Suprapubic skin (tissue), 4 donors: Measurements from ENCODE around the gene AQP5. TPM values are rescaled to one million over a fixed set of nuclear protein-coding genes. Genes with fewer than 3 reads are reported as not detected.
"Not testable (repeated sequence)": the region's sequence is repeated elsewhere in the genome, so short reads cannot be mapped to it uniquely, and the experiment has no call there.

ENCODE experiments used
- DNase-seq, 2 donors: peaks; one replicate each; pipeline ENCODE4 v3.0.0-alpha.2; 2019; ENCODE audit warnings: low spot score in 2 of 2
- H3K27ac ChIP-seq: fragments of 200-600 bp; sonication (generic); one replicate; pipeline ENCODE4 v1.5.1; 2019
- H3K27me3 ChIP-seq: fragments of 200-600 bp; sonication (generic); one replicate; pipeline ENCODE4 v1.5.1; 2019
- H3K36me3 ChIP-seq: fragments of 200-600 bp; sonication (generic); one replicate; pipeline ENCODE4 v1.5.1; 2019
- H3K4me1 ChIP-seq: fragments of 200-600 bp; sonication (generic); one replicate; pipeline ENCODE4 v1.5.1; 2019
- H3K4me3 ChIP-seq: fragments of 200-600 bp; sonication (generic); one replicate; pipeline ENCODE4 v1.5.1; 2019; ENCODE audit warnings: mild to moderate bottlenecking
- H3K9me3 ChIP-seq: fragments of 200-600 bp; sonication (generic); one replicate; pipeline ENCODE4 v1.5.1; 2019
- EP300 ChIP-seq: sonication (generic); formaldehyde crosslinking; IDR thresholded peaks from one replicate; pipeline ENCODE4 v1.6.1; 2017; ENCODE audit warnings: antibody characterized with exemption
- POLR2A ChIP-seq, 2 donors: fragments of 450-650 bp; IDR thresholded peaks; one replicate each; pipeline ENCODE4 v1.6.1; 2017; ENCODE audit warnings: antibody characterized with exemption in 2 of 2, mild to moderate bottlenecking in 2 of 2, moderate library complexity in 2 of 2
- POLR2AphosphoS5 ChIP-seq, 3 donors: sonication (generic); formaldehyde crosslinking; IDR thresholded peaks; one replicate each; pipeline ENCODE4 v1.6.1; 2017; ENCODE audit warnings: antibody characterized with exemption in 3 of 3
- WGBS: methylation state at CpG from one replicate; pipeline ENCODE4 v1.1.5; 2018; 5-methylcytosine and 5-hydroxymethylcytosine counted together
- total RNA-seq, 4 donors: library from RNA; depleted of rRNA; stranded (reverse); fragments of >200 nt; gene quantifications; one replicate each; pipeline ENCODE4 v1.1.0, GENCODE V29; 2016
- TF ChIP-seq, protein P1 (sequence below), 2 donors: fragments of 200-600 bp in 1 of 2; fragments of 450-650 bp in 1 of 2; sonication (generic) in 1 of 2; IDR thresholded peaks; one replicate each; pipeline ENCODE4 v1.5.1; 2016 to 2019; ENCODE audit warnings: antibody characterized with exemption in 2 of 2, mild to moderate bottlenecking in 1 of 2, moderate library complexity in 1 of 2

Gene AQP5
- total RNA-seq, 4 donors from 2014 or later = 128 to 258 (median 196) TPM

DNA sequence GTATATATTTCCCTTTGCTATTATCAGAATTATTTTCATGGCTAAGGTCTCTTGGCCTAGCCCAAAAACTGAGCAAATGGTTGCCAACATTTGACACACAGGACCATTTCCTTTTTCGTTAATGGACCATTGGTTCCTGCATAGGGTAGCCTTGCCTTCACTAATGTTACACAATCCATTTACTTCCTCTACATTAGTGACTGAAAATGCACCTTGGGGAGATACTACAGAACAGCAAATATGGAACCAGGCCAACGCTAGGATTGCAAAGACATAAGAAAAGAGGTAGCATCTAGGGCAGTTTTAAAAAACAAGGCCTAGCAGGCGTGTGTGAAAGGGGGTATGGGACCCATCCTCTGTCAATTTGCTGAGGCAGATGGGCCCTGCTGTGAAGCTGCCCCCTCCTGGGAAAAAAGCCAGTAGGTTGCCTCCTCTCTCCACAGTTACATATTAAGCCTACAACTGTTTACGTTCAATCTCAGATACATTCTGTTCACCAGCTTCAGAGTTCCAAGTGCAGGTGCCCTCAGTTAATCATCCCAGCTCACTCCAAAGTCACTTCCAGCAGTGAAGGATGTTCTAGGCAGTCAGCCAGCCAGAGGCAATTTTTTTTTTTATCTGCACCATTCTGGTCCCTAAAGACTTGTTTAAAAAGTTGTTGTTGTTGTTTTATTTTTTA, 26.1 kb downstream of the AQP5 start:
- no peak overlapping the region for H3K27ac ChIP-seq
- H3K9me3 ChIP-seq = no peaks in the 10 kb centered on the region
- TF ChIP-seq, protein P1, sequence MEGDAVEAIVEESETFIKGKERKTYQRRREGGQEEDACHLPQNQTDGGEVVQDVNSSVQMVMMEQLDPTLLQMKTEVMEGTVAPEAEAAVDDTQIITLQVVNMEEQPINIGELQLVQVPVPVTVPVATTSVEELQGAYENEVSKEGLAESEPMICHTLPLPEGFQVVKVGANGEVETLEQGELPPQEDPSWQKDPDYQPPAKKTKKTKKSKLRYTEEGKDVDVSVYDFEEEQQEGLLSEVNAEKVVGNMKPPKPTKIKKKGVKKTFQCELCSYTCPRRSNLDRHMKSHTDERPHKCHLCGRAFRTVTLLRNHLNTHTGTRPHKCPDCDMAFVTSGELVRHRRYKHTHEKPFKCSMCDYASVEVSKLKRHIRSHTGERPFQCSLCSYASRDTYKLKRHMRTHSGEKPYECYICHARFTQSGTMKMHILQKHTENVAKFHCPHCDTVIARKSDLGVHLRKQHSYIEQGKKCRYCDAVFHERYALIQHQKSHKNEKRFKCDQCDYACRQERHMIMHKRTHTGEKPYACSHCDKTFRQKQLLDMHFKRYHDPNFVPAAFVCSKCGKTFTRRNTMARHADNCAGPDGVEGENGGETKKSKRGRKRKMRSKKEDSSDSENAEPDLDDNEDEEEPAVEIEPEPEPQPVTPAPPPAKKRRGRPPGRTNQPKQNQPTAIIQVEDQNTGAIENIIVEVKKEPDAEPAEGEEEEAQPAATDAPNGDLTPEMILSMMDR (IDR thresholded peaks at IDR 0.05) = no peak
- TF ChIP-seq POLR2A (IDR thresholded peaks at IDR 0.05) = no peak
- no peak for TF ChIP-seq POLR2AphosphoS5 (IDR thresholded peaks at IDR 0.05)
- no peak for TF ChIP-seq EP300
- H3K27me3 ChIP-seq = no peaks in the 10 kb centered on the region
- H3K4me1 ChIP-seq = peaks cover 11% of the 10 kb centered on the region
- H3K4me3 ChIP-seq = no peak overlapping the region
- DNase-seq = no peak
- WGBS = 80% methylated on average over 4 of the region's 4 CpGs
- peaks cover 16% of the 10 kb centered on the region for H3K36me3 ChIP-seq

DNA sequence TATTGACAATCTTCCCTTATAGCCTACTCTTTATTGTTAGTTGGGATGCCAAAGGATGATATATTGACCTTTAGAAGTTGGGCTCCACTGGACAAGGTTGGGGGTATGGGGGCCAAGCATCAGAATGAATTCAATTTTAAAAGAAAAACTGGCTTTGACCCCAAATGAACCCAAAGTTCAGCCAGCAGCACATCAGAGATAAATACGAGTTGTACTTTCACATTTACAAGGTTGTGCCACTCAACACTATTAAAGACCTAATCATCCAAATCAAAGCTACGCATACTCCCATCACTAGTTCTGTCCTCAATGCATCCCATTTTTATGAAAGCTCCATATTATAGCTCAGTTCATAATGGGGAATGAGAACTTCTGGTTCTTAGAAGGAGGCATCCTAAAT, 27.7 kb downstream of the AQP5 start:
- H3K4me1 ChIP-seq, DNase-seq, H3K9me3 ChIP-seq, H3K27ac ChIP-seq, H3K27me3 ChIP-seq, H3K4me3 ChIP-seq: not testable (repeated sequence)
- H3K36me3 ChIP-seq = peaks cover 33% of the 10 kb centered on the region
- 98% methylated on average over 2 of the region's 2 CpGs for WGBS

DNA sequence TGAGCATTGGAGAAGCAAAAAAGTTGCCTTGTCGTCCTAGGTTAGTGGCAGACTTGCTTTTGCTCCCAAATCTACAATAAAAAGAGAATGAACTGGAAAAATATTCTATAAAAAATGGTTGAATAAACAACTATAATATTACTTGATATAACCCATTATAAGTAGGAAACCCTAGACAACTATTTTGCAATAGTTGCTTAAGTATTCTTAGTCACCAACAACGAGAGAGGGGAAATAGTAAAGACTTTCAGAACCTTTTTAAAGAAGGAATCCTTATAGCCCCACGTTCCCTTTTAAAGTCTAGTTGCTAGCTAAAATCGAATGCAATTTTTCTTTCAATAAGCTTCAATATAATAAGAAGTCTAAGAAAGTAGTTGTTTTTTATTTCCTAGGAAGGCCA, 28.6 kb downstream of the AQP5 start:
- H3K4me3 ChIP-seq = no peak overlapping the region
- H3K9me3 ChIP-seq = no peaks in the 10 kb centered on the region
- peaks cover 39% of the 10 kb centered on the region for H3K36me3 ChIP-seq
- no peaks in the 10 kb centered on the region for H3K4me1 ChIP-seq
- TF ChIP-seq EP300 = no peak
- TF ChIP-seq POLR2AphosphoS5 (IDR thresholded peaks at IDR 0.05) = no peak
- TF ChIP-seq, protein P1 (IDR thresholded peaks at IDR 0.05) = no peak
- TF ChIP-seq POLR2A (IDR thresholded peaks at IDR 0.05) = no peak
- no peak overlapping the region for H3K27ac ChIP-seq
- no peaks in the 10 kb centered on the region for H3K27me3 ChIP-seq
- DNase-seq = no peak
- 86% methylated on average over 4 of the region's 4 CpGs for WGBS

- no peak overlapping the region for H3K4me3 ChIP-seq
- 78% methylated on average over 2 of the region's 2 CpGs for WGBS
- H3K4me1 ChIP-seq = no peaks in the 10 kb centered on the region
- H3K27me3 ChIP-seq = no peaks in the 10 kb centered on the region
- no peaks in the 10 kb centered on the region for H3K9me3 ChIP-seq
- TF ChIP-seq, protein P1 (IDR thresholded peaks at IDR 0.05) = no peak
- TF ChIP-seq EP300 (no peak), POLR2A (IDR thresholded peaks at IDR 0.05) (no peak), POLR2AphosphoS5 (IDR thresholded peaks at IDR 0.05) (no peak)
- peaks cover 54% of the 10 kb centered on the region for H3K36me3 ChIP-seq
- DNase-seq = no peak
- no peak overlapping the region for H3K27ac ChIP-seq
Observed at GRCh38 chr12:49998453-49998852, 36.8 kb downstream of the AQP5 start.

DNA sequence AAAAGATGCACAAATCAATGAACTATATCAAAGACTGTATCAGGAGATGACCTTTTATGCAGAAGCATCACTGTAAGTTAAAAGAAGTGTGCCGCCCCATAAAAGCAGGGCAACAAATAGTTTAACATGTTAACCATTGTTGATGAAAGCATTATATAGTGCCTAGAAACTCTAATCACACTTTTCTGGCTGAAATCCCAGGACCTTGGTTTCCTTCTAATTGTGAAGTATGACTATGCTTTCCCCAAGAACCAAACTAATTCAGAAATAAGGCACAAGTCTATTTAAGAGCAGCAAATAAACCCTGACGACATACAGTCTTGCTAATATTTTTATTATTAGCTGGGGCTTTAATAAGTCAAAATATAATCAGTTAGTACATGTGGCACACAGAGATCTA, 41.9 kb downstream of the AQP5 start:
- no peak for DNase-seq
- Histone ChIP-seq H3K9me3 (no peaks in the 10 kb centered on the region), H3K4me1 (no peaks in the 10 kb centered on the region), H3K36me3 (peaks cover 28% of the 10 kb centered on the region), H3K4me3 (no peak overlapping the region), H3K27ac (no peak overlapping the region), H3K27me3 (no peaks in the 10 kb centered on the region)
- no peak for TF ChIP-seq POLR2AphosphoS5 (IDR thresholded peaks at IDR 0.05)
- 89% methylated on average over 2 of the region's 2 CpGs for WGBS

DNA sequence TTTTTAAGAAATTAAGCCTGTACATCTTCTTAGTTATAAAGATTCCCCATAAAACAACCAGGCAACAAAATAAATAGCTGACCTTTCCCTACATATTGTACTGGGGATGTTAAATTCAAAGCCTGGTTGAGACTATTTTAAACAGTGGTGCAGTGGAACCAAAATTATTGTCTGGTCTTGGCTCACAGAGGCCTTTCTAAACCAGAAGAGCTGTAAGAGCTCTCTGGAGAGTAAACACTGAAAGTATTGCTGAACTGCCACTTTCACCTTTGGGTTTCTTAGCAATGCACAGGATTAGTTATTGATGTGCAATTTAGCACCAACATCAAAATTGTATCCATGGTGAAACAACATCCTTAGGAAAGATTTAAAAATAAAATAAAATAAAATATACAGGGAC, 43.0 kb downstream of the AQP5 start:
- TF ChIP-seq EP300 (no peak), POLR2AphosphoS5 (IDR thresholded peaks at IDR 0.05) (no peak), POLR2A (IDR thresholded peaks at IDR 0.05) (no peak)
- TF ChIP-seq, protein P1 (IDR thresholded peaks at IDR 0.05) = no peak
- no peaks in the 10 kb centered on the region for H3K27me3 ChIP-seq
- H3K4me1 ChIP-seq = no peaks in the 10 kb centered on the region
- H3K4me3 ChIP-seq = no peak overlapping the region
- no peak for DNase-seq
- H3K27ac ChIP-seq = no peak overlapping the region
- peaks cover 27% of the 10 kb centered on the region for H3K36me3 ChIP-seq
- no peaks in the 10 kb centered on the region for H3K9me3 ChIP-seq
